ENCODE results near the gene VPS35L. TPM values are rescaled to one million over a fixed set of nuclear protein-coding genes. Genes with fewer than 3 reads are reported as not detected.
A peak's percentile ranks its signal among the peaks of the same experiment; 100 is the strongest.

VPS35L gene
- total and polyA plus RNA-seq, 2 of the 13 experiments (the other 11 are each of a cell fraction or from before 2014, with no cell fraction given) = 1.4 to 1.6 TPM

- TF ChIP-seq ZBTB40 (IDR thresholded peaks at IDR 0.05) (no peak), ZBTB40 (CRISPR knock-in tag; IDR thresholded peaks at IDR 0.05) (no peak), MIXL1 (CRISPR knock-in tag; IDR thresholded peaks at IDR 0.05) (peak; percentile 88; the same call in 1 of the 2 replicates), PHF8 (CRISPR knock-in tag; IDR thresholded peaks at IDR 0.05) (no peak), KDM4B (CRISPR knock-in tag; IDR thresholded peaks at IDR 0.05) (no peak), ARNTL (CRISPR knock-in tag; IDR thresholded peaks at IDR 0.05) (no peak), ZNF564 (CRISPR knock-in tag; IDR thresholded peaks at IDR 0.05) (no peak), ISL2 (CRISPR knock-in tag; IDR thresholded peaks at IDR 0.05) (peak; percentile 69; the same call in 1 of the 2 replicates), JARID2 (CRISPR knock-in tag; IDR thresholded peaks at IDR 0.05; ENCODE audit: insufficient replicate concordance) (no peak), XBP1 (CRISPR knock-in tag; IDR thresholded peaks at IDR 0.05) (no peak), GATA4 (IDR thresholded peaks at IDR 0.05; ENCODE audit: borderline replicate concordance, low read depth) (no peak), ZSCAN20 (CRISPR knock-in tag; IDR thresholded peaks at IDR 0.05; ENCODE audit: borderline replicate concordance) (no peak), BRCA1 (CRISPR knock-in tag; IDR thresholded peaks at IDR 0.05) (no peak), ZFP36 (IDR thresholded peaks at IDR 0.05; ENCODE audit: borderline replicate concordance, low read depth, low read length, partially characterized antibody) (no peak), CREB1 (IDR thresholded peaks at IDR 0.05) (no peak), CREB1 (CRISPR knock-in tag; IDR thresholded peaks at IDR 0.05) (0 out of 2 replicates have a peak, but pooled peaks have one; percentile 32), FOXC1 (CRISPR knock-in tag; IDR thresholded peaks at IDR 0.05; ENCODE audit: borderline replicate concordance) (no peak), HNF4A (CRISPR knock-in tag; IDR thresholded peaks at IDR 0.05) (no peak)
- TF ChIP-seq, protein P1, sequence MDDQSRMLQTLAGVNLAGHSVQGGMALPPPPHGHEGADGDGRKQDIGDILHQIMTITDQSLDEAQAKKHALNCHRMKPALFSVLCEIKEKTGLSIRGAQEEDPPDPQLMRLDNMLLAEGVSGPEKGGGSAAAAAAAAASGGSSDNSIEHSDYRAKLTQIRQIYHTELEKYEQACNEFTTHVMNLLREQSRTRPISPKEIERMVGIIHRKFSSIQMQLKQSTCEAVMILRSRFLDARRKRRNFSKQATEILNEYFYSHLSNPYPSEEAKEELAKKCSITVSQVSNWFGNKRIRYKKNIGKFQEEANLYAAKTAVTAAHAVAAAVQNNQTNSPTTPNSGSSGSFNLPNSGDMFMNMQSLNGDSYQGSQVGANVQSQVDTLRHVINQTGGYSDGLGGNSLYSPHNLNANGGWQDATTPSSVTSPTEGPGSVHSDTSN (CRISPR knock-in tag; IDR thresholded peaks at IDR 0.05; ENCODE audit: borderline replicate concordance) = no peak
These were observed 189.2 kb downstream of the VPS35L start (continued) for GRCh38 chr16:19744670-19745069.

Measured in HepG2 (cell line).